SK-N-SH (cell line): ENCODE measurements around the gene PPP2R5C. TPM values are rescaled to one million over a fixed set of nuclear protein-coding genes. Genes with fewer than 3 reads are reported as not detected.

Experiments used
- CTCF ChIA-PET: fragments of 300-600, 350-600 bp; formaldehyde crosslinking; extraction: SDS; loops from one replicate; lab custom pipeline; 2021; lab: Yijun Ruan, JAX
- POLR2A ChIA-PET: fragments of 350-600 bp; sonication (Branson Sonifier 250); formaldehyde crosslinking; extraction: SDS; loops from one replicate; lab custom pipeline; 2020; ENCODE audit warnings: antibody characterized with exemption, inconsistent platforms; lab: Yijun Ruan, JAX
- DNase-seq: peaks from one replicate; pipeline ENCODE4 v3.0.0; 2012
- H2AFZ ChIP-seq: fragments of 200-600 bp; sonication (generic); 2 replicates; pipeline ENCODE4 v1.8.1; 2016; ENCODE audit warnings: antibody characterized with exemption, mild to moderate bottlenecking, low read depth
- H3F3A ChIP-seq: fragments of 200-600 bp; sonication (generic); replicated peaks from 2 replicates; pipeline ENCODE3; 2016; ENCODE audit warnings: antibody characterized with exemption, mild to moderate bottlenecking; ENCODE audit not compliant: insufficient read depth
- H3K27ac ChIP-seq, 2 experiments: fragments of 200-500 bp in 1 of 2; fragments of 200-600 bp in 1 of 2; sonication (Bioruptor generic) in 1 of 2; sonication (generic), shearing (Covaris generic) in 1 of 2; 2 replicates each; pipeline versions ENCODE4 v1.5.1 to v1.6.1; 2014 to 2016; ENCODE audit warnings: low read depth in 2 of 2, inconsistent platforms in 1 of 2, low read length in 1 of 2, mild to moderate bottlenecking in 1 of 2, mixed read lengths in 1 of 2
- H3K27me3 ChIP-seq: fragments of 200-600 bp; sonication (generic), shearing (Covaris generic); 2 replicates; pipeline ENCODE4 v1.6.1; 2016; ENCODE audit warnings: mixed run types; ENCODE audit not compliant: insufficient read depth
- H3K36me3 ChIP-seq, 2 experiments: fragments of 200-500 bp in 1 of 2; fragments of 200-600 bp in 1 of 2; sonication (Bioruptor generic) in 1 of 2; sonication (generic) in 1 of 2; replicated peaks in 1 of 2; 2 replicates each; pipeline versions ENCODE3 to v1.5.1; 2014 to 2016; ENCODE audit warnings: low read length in 1 of 2, mild to moderate bottlenecking in 1 of 2; ENCODE audit not compliant: insufficient read depth in 2 of 2, control insufficient read depth in 1 of 2
- H3K4me1 ChIP-seq, 2 experiments: fragments of 200-500 bp in 1 of 2; fragments of 200-600 bp in 1 of 2; sonication (Bioruptor generic) in 1 of 2; sonication (generic), shearing (Covaris generic) in 1 of 2; 2 replicates each; pipeline versions ENCODE4 v1.5.1 to v1.6.1; 2014 to 2016; ENCODE audit warnings: low read depth in 1 of 2, low read length in 1 of 2, mixed run types in 1 of 2; ENCODE audit not compliant: insufficient read depth in 2 of 2, control insufficient read depth in 1 of 2
- H3K4me2 ChIP-seq: fragments of 200-600 bp; sonication (generic), shearing (Covaris generic); 2 replicates; pipeline ENCODE4 v1.6.1; 2017; ENCODE audit warnings: mixed run types
- H3K4me3 ChIP-seq, 2 experiments: fragments of 200-500 bp in 1 of 2; fragments of 200-600 bp in 1 of 2; sonication (Bioruptor generic) in 1 of 2; sonication (generic), shearing (Covaris generic) in 1 of 2; 2 replicates each; pipeline versions ENCODE4 v1.5.1 to v1.8.1; 2014 to 2016; ENCODE audit warnings: low read depth in 2 of 2, inconsistent platforms in 1 of 2, low read length in 1 of 2, mild to moderate bottlenecking in 1 of 2, mixed read lengths in 1 of 2, moderate library complexity in 1 of 2
- H3K79me2 ChIP-seq: fragments of 200-600 bp; sonication (generic); 2 replicates; pipeline ENCODE4 v1.8.1; 2017; ENCODE audit warnings: mild to moderate bottlenecking; ENCODE audit not compliant: insufficient read depth
- H3K9ac ChIP-seq: fragments of 200-600 bp; sonication (generic); 2 replicates; pipeline ENCODE4 v1.6.1; 2017; ENCODE audit warnings: mixed run types
- H3K9me2 ChIP-seq: fragments of 200-600 bp; sonication (generic); 2 replicates; pipeline ENCODE4 v1.6.1; 2017; ENCODE audit warnings: mixed run types
- H3K9me3 ChIP-seq: fragments of 200-600 bp; sonication (generic); 2 replicates; pipeline ENCODE4 v1.6.1; 2017; ENCODE audit warnings: mixed run types, mild to moderate bottlenecking, moderate library complexity
- H4K20me1 ChIP-seq: fragments of 200-600 bp; sonication (generic); 2 replicates; pipeline ENCODE4 v1.6.1; 2017; ENCODE audit warnings: mild to moderate bottlenecking, mixed run types; ENCODE audit not compliant: insufficient read depth
- CHD2 ChIP-seq: fragments of 150-350 bp; IDR thresholded peaks from 2 replicates; pipeline ENCODE4 v1.6.1; 2018; ENCODE audit warnings: low read length; ENCODE audit not compliant: partially characterized antibody
- CTCF ChIP-seq: fragments of 200-600 bp; sonication (generic); IDR thresholded peaks from 2 replicates; pipeline ENCODE4 v1.6.1; 2017; ENCODE audit warnings: antibody characterized with exemption, mild to moderate bottlenecking, moderate library complexity
- ELF1 ChIP-seq: IDR thresholded peaks from 2 replicates; pipeline ENCODE4 v1.4.0; 2012
- EZH2phosphoT487 ChIP-seq: fragments of 200-600 bp; sonication (generic); IDR thresholded peaks from 2 replicates; pipeline ENCODE4 v1.6.1; 2017; ENCODE audit warnings: low read depth, mixed run types, mild to moderate bottlenecking, antibody characterized with exemption, moderate library complexity, borderline replicate concordance
- IRF3 ChIP-seq: fragments of 150-350 bp; IDR thresholded peaks from 2 replicates; pipeline ENCODE4 v1.6.1; 2016; ENCODE audit warnings: mild to moderate bottlenecking, low read depth, low read length
- MAX ChIP-seq: IDR thresholded peaks from 2 replicates; pipeline ENCODE4 v1.4.0; 2012; ENCODE audit warnings: low read depth
- MEF2A ChIP-seq: IDR thresholded peaks from 2 replicates; pipeline ENCODE4 v1.4.0; 2012; ENCODE audit warnings: low read depth, borderline replicate concordance
- NFIC ChIP-seq: IDR thresholded peaks from 2 replicates; pipeline ENCODE4 v1.4.0; 2012; ENCODE audit warnings: borderline replicate concordance
- PBX3 ChIP-seq: IDR thresholded peaks from 2 replicates; pipeline ENCODE4; 2012
- RAD21 ChIP-seq: IDR thresholded peaks from 2 replicates; pipeline ENCODE4 v1.6.1; 2012; ENCODE audit warnings: mild to moderate bottlenecking, low read length
- RCOR1 ChIP-seq: fragments of 150-350 bp; IDR thresholded peaks from 2 replicates; pipeline ENCODE4 v1.6.1; 2017; ENCODE audit warnings: antibody characterized with exemption, low read length
- REST ChIP-seq: IDR thresholded peaks from 2 replicates; pipeline ENCODE4 v1.6.1; 2012; ENCODE audit warnings: mild to moderate bottlenecking, low read depth, low read length, moderate library complexity
- RFX5 ChIP-seq: IDR thresholded peaks from 2 replicates; pipeline ENCODE4 v1.6.1; 2012; ENCODE audit warnings: mild to moderate bottlenecking, improper control_type of control experiment, low read length
- TAF1 ChIP-seq: IDR thresholded peaks from 2 replicates; pipeline ENCODE4 v1.6.1; 2012; ENCODE audit warnings: low read depth, mild to moderate bottlenecking, low read length, moderate library complexity, borderline replicate concordance
- TCF12 ChIP-seq: IDR thresholded peaks from 2 replicates; pipeline ENCODE4 v1.4.0; 2012
- TEAD4 ChIP-seq: IDR thresholded peaks from 2 replicates; pipeline ENCODE4 v1.4.0; 2012; ENCODE audit warnings: mild to moderate bottlenecking, borderline replicate concordance; ENCODE audit not compliant: insufficient read depth
- ZBTB33 ChIP-seq: IDR thresholded peaks from 2 replicates; pipeline ENCODE4 v1.4.0; 2012; ENCODE audit warnings: low read depth, borderline replicate concordance
- WGBS: methylation state at CpG from one replicate; pipeline ENCODE4 v1.1.6; 2017; ENCODE audit warnings: low lambda C conversion rate; 5-methylcytosine and 5-hydroxymethylcytosine counted together
- polyA plus RNA-seq, 3 experiments: library from polyadenylated mRNA; depleted of rRNA; stranded (reverse); fragments of >200 nt; gene quantifications; 2 replicates each; pipeline ENCODE4 v1.2.3, GENCODE V29; 2012

Gene PPP2R5C
- polyA plus RNA-seq, 1 of the 3 experiments (the other 2 are of a cell fraction), result 43.7 TPM

- no peak for TF ChIP-seq REST
- no peak for TF ChIP-seq TAF1
- TF ChIP-seq TCF12, result no peak
- no peak for TF ChIP-seq ZBTB33
Measured at GRCh38 chr14:101727611-101728366, 33.7 kb upstream of the PPP2R5C start (continued).

- no peaks in the 10 kb centered on the region for H3K36me3 ChIP-seq
- DNase-seq, result no peak
- POLR2A ChIA-PET, result no interaction called here
- no peak overlapping the region for H3K4me3 ChIP-seq
- no peak overlapping the region for H2AFZ ChIP-seq
- H3K27me3 ChIP-seq, result no peaks in the 10 kb centered on the region
- 64% methylated on average over 10 of the region's 10 CpGs for WGBS
- H3K4me2 ChIP-seq, result no peak overlapping the region
- CTCF ChIA-PET, result interaction anchor here (1.5 kb wide), 2 partner anchors 21 to 42 kb away, joined by 3 to 7 read pairs; no protein-coding TSS in a partner anchor
- no peaks in the 10 kb centered on the region for H3K79me2 ChIP-seq
- no peak overlapping the region for H3K9ac ChIP-seq
- H3K9me3 ChIP-seq, result no peaks in the 10 kb centered on the region
- H3F3A ChIP-seq, result peaks cover 9% of the 10 kb centered on the region
- H3K4me1 ChIP-seq, result no peaks in the 10 kb centered on the region; a peak in 1 of 4 replicates
- H4K20me1 ChIP-seq, result no peaks in the 10 kb centered on the region
- no peak overlapping the region for H3K27ac ChIP-seq
- H3K9me2 ChIP-seq, result no peaks in the 10 kb centered on the region
- no peak for TF ChIP-seq NFIC
- TF ChIP-seq RFX5, result no peak
- no peak for TF ChIP-seq RAD21
- no peak for TF ChIP-seq ZBTB33
- no peak for TF ChIP-seq MAX
- TF ChIP-seq RCOR1, result no peak
- TF ChIP-seq TEAD4, result no peak
- no peak for TF ChIP-seq CHD2
- TF ChIP-seq CTCF, result no peak
- TF ChIP-seq PBX3, result no peak
- no peak for TF ChIP-seq EZH2phosphoT487
- TF ChIP-seq ELF1, result no peak
- no peak for TF ChIP-seq IRF3
- no peak for TF ChIP-seq MEF2A
Measured at GRCh38 chr14:101728367-101728742, 33.2 kb upstream of the PPP2R5C start.
